Measurements from ENCODE around the gene SGSM2. TPM values are rescaled to one million over a fixed set of nuclear protein-coding genes. Genes with fewer than 3 reads are reported as not detected.

SGSM2 gene
- total RNA-seq, 2 donors from 2014 or later, result 26.7 to 27.6 TPM

DNA sequence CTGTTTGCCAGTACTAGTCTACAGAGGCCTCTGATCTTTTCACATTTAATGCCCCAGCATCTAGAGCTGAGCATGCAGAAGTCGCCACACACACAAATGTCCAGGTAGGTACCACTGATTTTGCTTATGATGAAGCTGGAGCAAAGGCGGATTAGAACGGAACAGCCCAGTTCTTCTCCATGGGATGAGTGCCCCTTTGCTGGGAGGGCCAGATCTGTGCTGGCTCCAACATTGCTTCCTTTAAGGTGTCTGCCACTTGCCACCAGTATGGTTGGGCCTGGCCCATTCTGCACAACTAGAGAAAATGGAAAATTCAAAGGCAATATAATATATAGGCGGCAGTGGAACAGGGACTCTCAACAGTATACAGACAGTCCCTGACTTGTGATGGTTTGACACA is 65.7 kb downstream of the SGSM2 start:
- Histone ChIP-seq H3K9me3 (no peaks in the 10 kb centered on the region), H3K4me1 (peaks cover 32% of the 10 kb centered on the region), H3K9ac (ENCODE audit: low read depth in 2 of 2, low read length in 2 of 2) (no peak overlapping the region), H3K27ac (peak overlapping the region; percentile 100), H3K4me3 (no peak overlapping the region), H3K36me3 (no peaks in the 10 kb centered on the region), H3K27me3 (no peaks in the 10 kb centered on the region)
- no peak for DNase-seq
- TF ChIP-seq, protein P1, sequence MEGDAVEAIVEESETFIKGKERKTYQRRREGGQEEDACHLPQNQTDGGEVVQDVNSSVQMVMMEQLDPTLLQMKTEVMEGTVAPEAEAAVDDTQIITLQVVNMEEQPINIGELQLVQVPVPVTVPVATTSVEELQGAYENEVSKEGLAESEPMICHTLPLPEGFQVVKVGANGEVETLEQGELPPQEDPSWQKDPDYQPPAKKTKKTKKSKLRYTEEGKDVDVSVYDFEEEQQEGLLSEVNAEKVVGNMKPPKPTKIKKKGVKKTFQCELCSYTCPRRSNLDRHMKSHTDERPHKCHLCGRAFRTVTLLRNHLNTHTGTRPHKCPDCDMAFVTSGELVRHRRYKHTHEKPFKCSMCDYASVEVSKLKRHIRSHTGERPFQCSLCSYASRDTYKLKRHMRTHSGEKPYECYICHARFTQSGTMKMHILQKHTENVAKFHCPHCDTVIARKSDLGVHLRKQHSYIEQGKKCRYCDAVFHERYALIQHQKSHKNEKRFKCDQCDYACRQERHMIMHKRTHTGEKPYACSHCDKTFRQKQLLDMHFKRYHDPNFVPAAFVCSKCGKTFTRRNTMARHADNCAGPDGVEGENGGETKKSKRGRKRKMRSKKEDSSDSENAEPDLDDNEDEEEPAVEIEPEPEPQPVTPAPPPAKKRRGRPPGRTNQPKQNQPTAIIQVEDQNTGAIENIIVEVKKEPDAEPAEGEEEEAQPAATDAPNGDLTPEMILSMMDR (IDR thresholded peaks at IDR 0.05), result no peak
- intact Hi-C loops (cut with DNase I), result no loop called here

DNA sequence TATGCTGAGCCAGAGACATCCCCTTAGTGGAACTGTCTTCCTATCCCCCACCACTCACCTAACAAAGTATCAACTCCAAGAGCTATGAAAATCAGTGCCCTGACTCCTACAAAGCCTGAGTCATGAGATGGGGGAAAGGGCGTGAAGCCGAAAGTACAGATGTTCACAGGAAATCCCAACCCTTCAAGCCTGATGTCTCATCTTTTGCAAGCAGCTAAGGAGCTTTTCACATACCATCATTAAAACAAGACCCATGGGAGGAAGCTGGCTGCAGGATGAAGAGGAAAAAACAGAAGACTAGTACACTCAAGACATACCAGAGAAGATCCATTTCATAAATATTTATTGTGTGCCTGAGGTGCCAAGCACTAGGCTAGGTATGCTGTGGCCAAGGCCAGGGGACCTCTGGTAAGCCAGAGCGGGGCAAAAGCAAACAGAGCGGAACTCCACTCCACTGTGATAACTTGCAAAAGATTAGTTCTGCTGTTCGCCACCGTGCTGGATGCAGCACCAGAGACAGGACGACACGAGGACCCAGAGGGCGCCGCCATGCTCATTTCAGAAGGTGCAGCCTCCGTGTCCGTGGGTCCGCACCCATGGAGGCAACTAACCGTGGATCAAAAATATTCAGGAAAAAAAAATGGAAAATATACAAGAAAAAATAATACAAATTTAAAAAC is 68.1 kb downstream of the SGSM2 start:
- Histone ChIP-seq H3K27ac (peak overlapping the region; percentile 98), H3K27me3 (no peaks in the 10 kb centered on the region), H3K36me3 (no peaks in the 10 kb centered on the region), H3K9ac (ENCODE audit: low read depth in 2 of 2, low read length in 2 of 2) (peak overlapping the region in 1 of 2 donors; percentile 92), H3K4me1 (peaks cover 26% of the 10 kb centered on the region), H3K9me3 (no peaks in the 10 kb centered on the region), H3K4me3 (no peak overlapping the region)
- TF ChIP-seq, protein P1 (IDR thresholded peaks at IDR 0.05), result no peak
- DNase-seq, result peak; percentile 26
- intact Hi-C loops (cut with DNase I), result no loop called here

DNA sequence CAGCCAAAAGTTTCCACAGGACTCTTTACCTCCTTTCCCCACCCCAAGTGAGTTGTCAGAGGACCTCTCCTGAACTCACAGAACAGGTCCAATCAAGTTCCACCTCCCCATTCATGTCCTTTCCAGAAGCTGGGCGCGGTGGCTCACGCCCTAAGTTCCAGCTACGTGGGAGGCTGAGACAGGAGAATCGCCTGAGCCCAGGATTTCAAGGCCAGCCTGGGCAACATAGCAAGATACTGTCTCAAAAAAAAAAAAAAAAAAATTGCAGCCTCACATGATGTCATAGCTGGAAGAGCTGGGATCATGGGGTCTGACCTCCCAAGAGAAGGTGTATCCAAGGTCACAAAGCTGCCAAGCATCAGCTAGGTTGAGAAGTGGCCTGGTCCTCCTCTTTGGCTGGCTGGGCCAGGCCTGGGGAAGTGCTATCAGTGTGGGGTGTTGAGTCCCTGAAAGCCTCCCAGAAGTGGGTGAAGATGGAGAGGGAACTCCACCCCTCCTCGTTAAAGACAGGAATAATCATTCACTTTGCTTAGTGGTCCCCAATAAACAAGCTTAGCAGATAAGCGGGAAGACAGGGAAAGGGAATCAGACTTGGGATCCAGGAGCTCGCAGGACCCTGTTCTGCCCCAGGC is 69.1 kb downstream of the SGSM2 start:
- Histone ChIP-seq H3K9ac (ENCODE audit: low read depth in 2 of 2, low read length in 2 of 2) (peak overlapping the region; percentile 15 to 92), H3K36me3 (no peaks in the 10 kb centered on the region), H3K4me1 (peaks cover 26% of the 10 kb centered on the region), H3K4me3 (no peak overlapping the region), H3K27me3 (no peaks in the 10 kb centered on the region), H3K27ac (peak overlapping the region; percentile 98), H3K9me3 (no peaks in the 10 kb centered on the region)
- intact Hi-C loops (cut with DNase I), result no loop called here
- TF ChIP-seq, protein P1 (IDR thresholded peaks at IDR 0.05), result no peak
- DNase-seq, result peak; percentile 82

DNA sequence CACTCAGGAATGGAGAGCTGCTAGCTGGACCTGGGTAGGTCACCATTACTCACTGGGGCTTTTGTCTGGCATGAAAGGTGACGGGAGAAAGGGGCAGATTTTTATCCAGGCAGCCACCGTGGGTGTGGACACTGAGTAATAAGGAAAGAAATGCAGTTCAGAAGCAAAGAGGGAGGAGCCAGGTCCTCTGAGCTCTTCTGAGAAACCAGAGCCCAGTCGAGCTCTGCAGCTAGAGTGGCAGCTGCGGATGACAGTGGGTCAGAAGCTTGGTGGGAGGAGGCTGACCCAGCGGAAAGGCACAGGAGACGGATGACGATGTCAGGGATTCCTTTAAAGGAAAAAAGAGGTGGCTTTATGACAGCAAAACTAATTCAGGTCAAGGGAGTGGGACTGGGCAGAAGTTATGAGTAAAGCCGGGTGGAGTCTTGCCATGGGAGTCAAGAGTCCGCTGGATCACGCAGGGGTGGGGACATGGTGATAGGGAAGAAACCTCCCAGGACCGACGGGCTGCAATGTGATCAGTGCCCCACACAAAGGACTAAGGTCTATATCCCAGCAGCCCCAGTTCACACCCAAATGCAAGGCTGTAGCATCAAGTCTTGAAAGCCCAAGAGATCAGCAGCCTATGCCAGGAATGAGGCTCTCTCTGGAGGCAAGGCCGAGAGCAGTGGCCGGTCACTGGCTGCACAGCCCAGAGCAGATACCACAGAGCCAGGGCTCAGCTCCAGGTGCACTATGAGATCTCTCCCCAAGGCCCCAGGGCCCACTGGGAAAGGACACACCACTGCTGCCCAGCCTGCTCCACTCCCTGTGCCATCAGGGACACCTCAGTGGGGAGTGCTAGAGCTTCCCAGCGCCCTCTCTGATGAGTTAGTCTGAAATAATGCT is 69.8 kb downstream of the SGSM2 start:
- H3K27ac ChIP-seq, result peak overlapping the region; percentile 98
- H3K36me3 ChIP-seq, result no peaks in the 10 kb centered on the region
- H3K4me1 ChIP-seq, result peaks cover 26% of the 10 kb centered on the region
- H3K9ac ChIP-seq (ENCODE audit: low read depth in 2 of 2, low read length in 2 of 2), result peak overlapping the region; percentile 67 to 92
- H3K27me3 ChIP-seq, result no peaks in the 10 kb centered on the region
- H3K4me3 ChIP-seq, result no peak overlapping the region
- intact Hi-C loops (cut with DNase I), result no loop called here
- DNase-seq, result peak; percentile 93
- no peaks in the 10 kb centered on the region for H3K9me3 ChIP-seq
- TF ChIP-seq, protein P1 (IDR thresholded peaks at IDR 0.05), result no peak

DNA sequence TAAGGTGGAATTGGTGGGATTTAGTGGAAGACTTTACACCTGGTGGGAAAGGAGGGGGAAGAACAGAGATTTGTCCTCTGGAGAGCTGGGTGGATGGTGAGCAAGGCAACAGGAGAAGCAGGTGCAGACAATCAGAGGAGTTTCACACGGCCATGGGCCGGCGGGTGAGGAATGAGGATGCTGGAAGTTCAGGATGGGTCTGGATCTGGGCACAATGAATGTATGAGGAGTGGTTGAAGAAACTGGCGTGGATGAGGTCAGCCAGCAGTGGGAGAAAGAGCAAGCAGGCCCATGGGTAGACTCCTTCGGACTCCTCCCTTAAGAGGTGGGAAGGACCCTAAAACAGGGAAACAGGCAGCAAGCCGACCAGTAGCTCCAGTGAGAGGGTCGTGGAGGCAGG is 73.7 kb downstream of the SGSM2 start:
- H3K4me1 ChIP-seq, result peaks cover 1% of the 10 kb centered on the region
- TF ChIP-seq, protein P1 (IDR thresholded peaks at IDR 0.05), result no peak
- intact Hi-C loops (cut with DNase I), result no loop called here
- no peaks in the 10 kb centered on the region for H3K9me3 ChIP-seq
- no peak overlapping the region for H3K4me3 ChIP-seq
- H3K27ac ChIP-seq, result no peak overlapping the region
- peak overlapping the region in 1 of 2 donors; percentile 27 for H3K9ac ChIP-seq (ENCODE audit: low read depth in 2 of 2, low read length in 2 of 2)
- DNase-seq, result no peak
- H3K36me3 ChIP-seq, result no peaks in the 10 kb centered on the region
- no peaks in the 10 kb centered on the region for H3K27me3 ChIP-seq
